CD4-positive, alpha-beta memory T cell (primary cell): ENCODE measurements around the gene MBTPS1. TPM values are rescaled to one million over a fixed set of nuclear protein-coding genes. Genes with fewer than 3 reads are reported as not detected.
A peak's percentile ranks its signal among the peaks of the same experiment; 100 is the strongest.

Source experiments
- CTCF ChIA-PET: fragments of 350-600 bp; sonication (Branson Sonifier 250); formaldehyde crosslinking; loops from one replicate; lab custom pipeline; 2021; ENCODE audit warnings: inconsistent platforms; ENCODE audit not compliant: partially characterized antibody; lab: Charles Lee
- POLR2A ChIA-PET: fragments of 350-600 bp; sonication (Branson Sonifier 250); formaldehyde crosslinking; loops from one replicate; lab custom pipeline; 2021; ENCODE audit not compliant: partially characterized antibody; lab: Charles Lee
- DNase-seq, 5 donors: peaks; one replicate each; pipeline versions ENCODE4 v3.0.0 to v3.0.0-alpha.2; 2020 to 2022; ENCODE audit warnings: mixed read lengths in 1 of 5
- H3K27ac ChIP-seq: one replicate; pipeline ENCODE4 v1.7.0; 2013; ENCODE audit warnings: low read depth, low read length
- H3K27me3 ChIP-seq: 2 replicates; pipeline ENCODE4 v1.7.0; 2013; ENCODE audit warnings: mild to moderate bottlenecking, low read length, moderate library complexity; ENCODE audit not compliant: insufficient read depth
- H3K36me3 ChIP-seq: 2 replicates; pipeline ENCODE4 v1.7.0; 2013; ENCODE audit warnings: mild to moderate bottlenecking, low read length, moderate library complexity; ENCODE audit not compliant: insufficient read depth
- H3K4me1 ChIP-seq: 2 replicates; pipeline ENCODE4 v1.7.0; 2013; ENCODE audit warnings: mild to moderate bottlenecking, low read length, moderate library complexity; ENCODE audit not compliant: insufficient read depth
- H3K4me3 ChIP-seq, 2 donors: one replicate each; pipeline ENCODE4 v1.7.0; 2013; ENCODE audit warnings: low read length in 2 of 2, mild to moderate bottlenecking in 1 of 2
- H3K9me3 ChIP-seq, 2 donors: one replicate each; pipeline ENCODE4 v1.7.0; 2013; ENCODE audit warnings: low read length in 2 of 2, control low read depth in 1 of 2; ENCODE audit not compliant: control insufficient read depth in 1 of 2
- H3K27ac Mint-ChIP-seq, 7 donors: one replicate each; pipeline ENCODE4 v1.8.0; 2020 to 2021; ENCODE audit warnings: mixed read lengths in 7 of 7, mild to moderate bottlenecking in 6 of 7, inconsistent platforms in 3 of 7, moderate library complexity in 3 of 7
- H3K27me3 Mint-ChIP-seq, 2 donors: one replicate each; pipeline ENCODE4 v1.8.0; 2020 to 2021; ENCODE audit warnings: mixed read lengths in 2 of 2
- H3K36me3 Mint-ChIP-seq, 2 donors: one replicate each; pipeline ENCODE4 v1.8.0; 2020 to 2021; ENCODE audit warnings: mixed read lengths in 2 of 2, inconsistent platforms in 1 of 2, mild to moderate bottlenecking in 1 of 2
- H3K4me1 Mint-ChIP-seq, 4 donors: one replicate each; pipeline ENCODE4 v1.8.0; 2020 to 2021; ENCODE audit warnings: mixed read lengths in 4 of 4, mild to moderate bottlenecking in 1 of 4
- H3K4me3 Mint-ChIP-seq, 8 donors: one replicate each; pipeline ENCODE4 v1.8.0; 2020 to 2021; ENCODE audit warnings: mixed read lengths in 8 of 8, mild to moderate bottlenecking in 7 of 8, moderate library complexity in 6 of 8, inconsistent platforms in 3 of 8
- H3K9me3 Mint-ChIP-seq, 8 donors: one replicate each; pipeline ENCODE4 v1.8.0; 2020 to 2021; ENCODE audit warnings: mixed read lengths in 8 of 8, mild to moderate bottlenecking in 5 of 8, inconsistent platforms in 3 of 8, moderate library complexity in 1 of 8
- intact Hi-C: fragments of 100-400 bp; cut with micrococcal nuclease; formaldehyde crosslinking; loops from one replicate; pipeline ENCODE4 v1.15.1; 2023
- polyA plus RNA-seq, 2 donors: library from polyadenylated mRNA; unstranded; fragments of 300-500 nt; fragmentation: Illumina TruSeq; gene quantifications; one replicate each; pipeline ENCODE4 v1.2.3, GENCODE V29; 2021
- total RNA-seq, 2 experiments: library from RNA; stranded (reverse); gene quantifications; one replicate each; pipeline ENCODE4 v1.2.3, GENCODE V29; 2021

The MBTPS1 gene
- total and polyA plus RNA-seq, 4 experiments from 2014 or later: 53.9 to 140 (median 99.1) TPM

- Histone ChIP-seq H3K27ac (no peak overlapping the region), H3K4me3 (no peak overlapping the region), H3K36me3 (peaks cover 45% of the 10 kb centered on the region), H3K9me3 (no peaks in the 10 kb centered on the region), H3K4me1 (no peaks in the 10 kb centered on the region), H3K27me3 (no peaks in the 10 kb centered on the region)
- H3K4me3 Mint-ChIP-seq: no peak overlapping the region
- H3K27ac Mint-ChIP-seq: peak overlapping the region in 1 of 7 donors; percentile 47
- H3K36me3 Mint-ChIP-seq: peaks cover 40 to 55% of the 10 kb centered on the region in 2 donors
- CTCF ChIA-PET: no interaction called here
- H3K4me1 Mint-ChIP-seq: no peaks in the 10 kb centered on the region
- intact Hi-C loops: no loop called here
- no peaks in the 10 kb centered on the region for H3K27me3 Mint-ChIP-seq
- no peak for DNase-seq
- H3K9me3 Mint-ChIP-seq: peaks cover 0 to 2% (median 0%) of the 10 kb centered on the region in 8 donors
- POLR2A ChIA-PET: no interaction called here
These were observed 66.4 kb downstream of the MBTPS1 start for GRCh38 chr16:84050316-84050715.

- peaks cover 35 to 48% of the 10 kb centered on the region in 2 donors for H3K36me3 Mint-ChIP-seq
- H3K27me3 Mint-ChIP-seq: no peaks in the 10 kb centered on the region
- CTCF ChIA-PET: no interaction called here
These were observed 67.2 kb downstream of the MBTPS1 start for GRCh38 chr16:84049403-84050060.

GRCh38 chr16:84048871-84049270 is 67.9 kb downstream of the MBTPS1 start:
- ChIA-PET POLR2A (no interaction called here), CTCF (no interaction called here)
- peaks cover 30% of the 10 kb centered on the region for H3K36me3 ChIP-seq
- Mint-ChIP-seq H3K4me1 (peaks cover 2 to 7% (median 7%) of the 10 kb centered on the region in 4 donors), H3K4me3 (no peak overlapping the region), H3K27me3 (peaks cover 0 to 1% of the 10 kb centered on the region in 2 donors), H3K27ac (no peak overlapping the region), H3K36me3 (peaks cover 28 to 42% of the 10 kb centered on the region in 2 donors), H3K9me3 (peaks cover 0 to 2% (median 0%) of the 10 kb centered on the region in 8 donors)
- H3K4me3 ChIP-seq: no peak overlapping the region
- intact Hi-C loops: no loop called here
- H3K27ac ChIP-seq: no peak overlapping the region
- H3K4me1 ChIP-seq: no peaks in the 10 kb centered on the region
- H3K27me3 ChIP-seq: no peaks in the 10 kb centered on the region
- DNase-seq: no peak
- H3K9me3 ChIP-seq: no peaks in the 10 kb centered on the region

More at GRCh38 chr16:84049403-84050060, 67.2 kb downstream of the MBTPS1 start:
- H3K9me3 ChIP-seq: no peaks in the 10 kb centered on the region
- Mint-ChIP-seq H3K27ac (peak overlapping the region in 2 of 7 donors; percentile 31 to 61), H3K4me3 (no peak overlapping the region), H3K9me3 (peaks cover 0 to 2% (median 0%) of the 10 kb centered on the region in 8 donors), H3K4me1 (peaks cover 0 to under 1% (median under 1%) of the 10 kb centered on the region in 4 donors)
- H3K4me1 ChIP-seq: no peaks in the 10 kb centered on the region
- no peak overlapping the region for H3K4me3 ChIP-seq
- POLR2A ChIA-PET: no interaction called here
- H3K36me3 ChIP-seq: peaks cover 37% of the 10 kb centered on the region
- H3K27me3 ChIP-seq: no peaks in the 10 kb centered on the region
- intact Hi-C loops: no loop called here
- DNase-seq: no peak
- H3K27ac ChIP-seq: no peak overlapping the region

DNA sequence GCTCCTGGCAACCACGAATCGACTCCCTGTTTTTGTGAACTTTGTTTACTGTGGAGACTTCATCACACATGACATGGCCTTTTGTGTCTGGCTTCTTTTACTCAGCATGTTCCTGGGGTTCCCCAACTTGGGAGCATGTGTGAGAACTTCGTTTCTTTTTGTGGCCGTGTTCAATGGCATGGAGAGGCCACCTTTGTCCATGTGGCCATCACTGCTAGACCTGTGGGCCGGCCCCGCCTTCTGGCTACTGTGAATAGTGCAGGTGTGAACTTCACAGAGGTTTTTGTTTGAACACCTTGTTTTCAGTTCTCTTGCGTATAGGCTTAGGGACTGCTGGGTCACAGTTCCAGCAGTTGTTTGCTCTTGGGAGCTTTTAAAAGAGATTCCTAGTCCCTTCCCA is 68.5 kb downstream of the MBTPS1 start:
- ChIA-PET POLR2A (no interaction called here), CTCF (no interaction called here)
- peaks cover 0 to 2% (median 0%) of the 10 kb centered on the region in 8 donors for H3K9me3 Mint-ChIP-seq
- H3K4me1 ChIP-seq: no peaks in the 10 kb centered on the region
- DNase-seq: no peak
- H3K36me3 ChIP-seq: peaks cover 24% of the 10 kb centered on the region
- no peak overlapping the region for H3K4me3 ChIP-seq
- H3K27ac ChIP-seq: no peak overlapping the region
- H3K27me3 ChIP-seq: no peaks in the 10 kb centered on the region
- H3K4me1 Mint-ChIP-seq: peaks cover 2 to 13% (median 8%) of the 10 kb centered on the region in 4 donors
- peaks cover 0 to 6% of the 10 kb centered on the region in 2 donors for H3K27me3 Mint-ChIP-seq
- peak overlapping the region in 1 of 7 donors; percentile 50 for H3K27ac Mint-ChIP-seq
- intact Hi-C loops: no loop called here
- H3K36me3 Mint-ChIP-seq: peaks cover 22 to 36% of the 10 kb centered on the region in 2 donors
- H3K9me3 ChIP-seq: no peaks in the 10 kb centered on the region
- no peak overlapping the region for H3K4me3 Mint-ChIP-seq

- Mint-ChIP-seq H3K4me1 (peaks cover 2 to 14% (median 8%) of the 10 kb centered on the region in 4 donors), H3K4me3 (no peak overlapping the region), H3K9me3 (peaks cover 0 to 2% (median 0%) of the 10 kb centered on the region in 8 donors), H3K27ac (no peak overlapping the region), H3K27me3 (peaks cover 0 to 6% of the 10 kb centered on the region in 2 donors), H3K36me3 (peaks cover 16 to 30% of the 10 kb centered on the region in 2 donors)
- Histone ChIP-seq H3K4me1 (no peaks in the 10 kb centered on the region), H3K27ac (no peak overlapping the region), H3K9me3 (no peaks in the 10 kb centered on the region), H3K36me3 (peaks cover 18% of the 10 kb centered on the region), H3K27me3 (no peaks in the 10 kb centered on the region), H3K4me3 (no peak overlapping the region)
- DNase-seq: no peak
- ChIA-PET POLR2A (no interaction called here), CTCF (no interaction called here)
- intact Hi-C loops: no loop called here
These were observed 69.1 kb downstream of the MBTPS1 start for GRCh38 chr16:84047626-84048025.

GRCh38 chr16:84047206-84047605 is 69.5 kb downstream of the MBTPS1 start:
- intact Hi-C loops: no loop called here
- CTCF ChIA-PET: no interaction called here

GRCh38 chr16:84045818-84046470 is 70.8 kb downstream of the MBTPS1 start:
- H3K27ac Mint-ChIP-seq: no peak overlapping the region
- H3K36me3 Mint-ChIP-seq: peaks cover 10 to 24% of the 10 kb centered on the region in 2 donors
- H3K36me3 ChIP-seq: peaks cover 13% of the 10 kb centered on the region
- H3K4me3 Mint-ChIP-seq: no peak overlapping the region
- peaks cover 0 to 6% of the 10 kb centered on the region in 2 donors for H3K27me3 Mint-ChIP-seq
- H3K27me3 ChIP-seq: no peaks in the 10 kb centered on the region
- no peaks in the 10 kb centered on the region for H3K9me3 Mint-ChIP-seq
- intact Hi-C loops: no loop called here
- ChIA-PET CTCF (interaction anchor here (0.6 kb wide), 1 partner anchor 8 kb away, joined by 3 read pairs; no protein-coding TSS in a partner anchor), POLR2A (no interaction called here)
- no peak overlapping the region for H3K4me3 ChIP-seq
- no peak overlapping the region for H3K27ac ChIP-seq
- peaks cover 2 to 14% (median 8%) of the 10 kb centered on the region in 4 donors for H3K4me1 Mint-ChIP-seq
- DNase-seq: no peak
- H3K9me3 ChIP-seq: no peaks in the 10 kb centered on the region
- H3K4me1 ChIP-seq: no peaks in the 10 kb centered on the region

More at GRCh38 chr16:84047206-84047605, 69.5 kb downstream of the MBTPS1 start:
- H3K36me3 ChIP-seq: peaks cover 14% of the 10 kb centered on the region
- DNase-seq: no peak
- Mint-ChIP-seq H3K27ac (peak overlapping the region in 3 of 7 donors; percentile 7 to 72 (median 55)), H3K27me3 (peaks cover 0 to 6% of the 10 kb centered on the region in 2 donors), H3K36me3 (peaks cover 11 to 26% of the 10 kb centered on the region in 2 donors), H3K4me1 (peaks cover 2 to 14% (median 8%) of the 10 kb centered on the region in 4 donors), H3K4me3 (no peak overlapping the region), H3K9me3 (no peaks in the 10 kb centered on the region)
- POLR2A ChIA-PET: no interaction called here
- H3K4me3 ChIP-seq: no peak overlapping the region
- H3K27me3 ChIP-seq: no peaks in the 10 kb centered on the region
- H3K9me3 ChIP-seq: no peaks in the 10 kb centered on the region
- no peak overlapping the region for H3K27ac ChIP-seq
- no peaks in the 10 kb centered on the region for H3K4me1 ChIP-seq
